Measurements from ENCODE around the gene CD109.
"Not testable (repeated sequence)": the region's sequence is repeated elsewhere in the genome, so short reads cannot be mapped to it uniquely, and the experiment has no call there.

Gene CD109

GRCh38 chr6:73713426-73714147, 17.6 kb downstream of the CD109 start:
- no peak for DNase-seq (ENCODE audit: low read depth)
- TF ChIP-seq CTCF (IDR thresholded peaks at IDR 0.05; ENCODE audit: insufficient read depth, low read depth, low read length, missing control alignments): no peak
- H3K4me3 ChIP-seq (ENCODE audit: low read length): no peak overlapping the region

- DNase-seq (ENCODE audit: low read depth): peak; percentile 88
- H3K4me3 ChIP-seq (ENCODE audit: low read length): not testable (repeated sequence)
These were observed 19.1 kb downstream of the CD109 start for GRCh38 chr6:73715111-73715508.

GRCh38 chr6:73719046-73719445, 23.0 kb downstream of the CD109 start:
- H3K4me3 ChIP-seq (ENCODE audit: low read length): no peak overlapping the region
- no peak for TF ChIP-seq CTCF (IDR thresholded peaks at IDR 0.05; ENCODE audit: insufficient read depth, low read depth, low read length, missing control alignments)
- DNase-seq (ENCODE audit: low read depth): no peak

GRCh38 chr6:73722318-73723060, 26.5 kb downstream of the CD109 start:
- no peak for TF ChIP-seq CTCF (IDR thresholded peaks at IDR 0.05; ENCODE audit: insufficient read depth, low read depth, low read length, missing control alignments)
- peak; percentile 90 for DNase-seq (ENCODE audit: low read depth)

GRCh38 chr6:73723480-73723879, 27.5 kb downstream of the CD109 start:
- not testable (repeated sequence) for H3K4me3 ChIP-seq (ENCODE audit: low read length); DNase-seq (ENCODE audit: low read depth)

More at GRCh38 chr6:73722318-73723060, 26.5 kb downstream of the CD109 start:
- H3K4me3 ChIP-seq (ENCODE audit: low read length): no peak overlapping the region

- H3K4me3 ChIP-seq (ENCODE audit: low read length): no peak overlapping the region
- TF ChIP-seq CTCF (IDR thresholded peaks at IDR 0.05; ENCODE audit: insufficient read depth, low read depth, low read length, missing control alignments): no peak
- peak; percentile 35 for DNase-seq (ENCODE audit: low read depth)
These were observed 28.4 kb downstream of the CD109 start for GRCh38 chr6:73724389-73724788.

GRCh38 chr6:73725192-73725591, 29.2 kb downstream of the CD109 start:
- peak; percentile 73 for DNase-seq (ENCODE audit: low read depth)
- H3K4me3 ChIP-seq (ENCODE audit: low read length): not testable (repeated sequence)

- no peak overlapping the region for H3K4me3 ChIP-seq (ENCODE audit: low read length)
- TF ChIP-seq CTCF (IDR thresholded peaks at IDR 0.05; ENCODE audit: insufficient read depth, low read depth, low read length, missing control alignments): no peak
These were observed 31.1 kb downstream of the CD109 start for GRCh38 chr6:73727114-73727513.

More at GRCh38 chr6:73727114-73727513, 31.1 kb downstream of the CD109 start:
- no peak for DNase-seq (ENCODE audit: low read depth)
